Ovary (tissue), 9 donors: ENCODE data around the gene SLC7A11. TPM values are rescaled to one million over a fixed set of nuclear protein-coding genes. Genes with fewer than 3 reads are reported as not detected.

Experiments used
- DNase-seq, 5 donors: peaks; one replicate each; pipeline ENCODE4 v3.0.0-alpha.2; 2019 to 2020
- H3K27ac ChIP-seq, 2 donors: fragments of 200-600 bp; one replicate each; pipeline versions ENCODE4 v1.5.1 to v1.8.0; 2019 to 2022
- H3K27me3 ChIP-seq: fragments of 200-600 bp; one replicate; pipeline ENCODE4 v1.8.0; 2022
- H3K36me3 ChIP-seq: fragments of 200-600 bp; sonication (generic); one replicate; pipeline ENCODE4 v1.5.1; 2019
- H3K4me1 ChIP-seq: one replicate; pipeline ENCODE4 v1.8.1; 2013; ENCODE audit warnings: mild to moderate bottlenecking, moderate library complexity; ENCODE audit not compliant: insufficient read depth
- H3K4me3 ChIP-seq: fragments of 200-600 bp; sonication (generic); one replicate; pipeline ENCODE4 v1.5.1; 2017
- H3K9me3 ChIP-seq, 2 donors: fragments of 200-600 bp in 1 of 2; sonication (generic) in 1 of 2; one replicate each; pipeline versions ENCODE4 v1.5.1 to v1.8.1; 2013 to 2019; ENCODE audit warnings: mild to moderate bottlenecking in 1 of 2, moderate library complexity in 1 of 2
- EP300 ChIP-seq: sonication (generic); formaldehyde crosslinking; IDR thresholded peaks from one replicate; pipeline ENCODE4 v1.6.1; 2017; ENCODE audit warnings: antibody characterized with exemption
- POLR2A ChIP-seq: fragments of 450-650 bp; IDR thresholded peaks from one replicate; pipeline ENCODE4 v1.6.1; 2017; ENCODE audit warnings: antibody characterized with exemption, mild to moderate bottlenecking, moderate library complexity
- WGBS, 3 donors: extraction: QIAGEN DNeasy Blood & Tissue Kit in 1 of 3; methylation state at CpG; one replicate each; pipeline versions ENCODE4 v1.1.5 to v1.1.7; 2013 to 2017; 5-methylcytosine and 5-hydroxymethylcytosine counted together
- intact Hi-C, 4 donors: fragments of 100-400 bp; cut with DNase I; formaldehyde crosslinking; loops; one replicate each; pipeline versions ENCODE4 v1.11.0 to v1.15.1; 2022 to 2023
- polyA plus RNA-seq, 2 donors: library from polyadenylated mRNA; stranded (reverse); fragments of 200-250 nt in 1 of 2; fragments of 350-450 nt in 1 of 2; fragmentation: Illumina TruSeq in 1 of 2; extraction: RNeasy Lipid Tissue Mini Kit (QIAGEN cat#74804) in 1 of 2; gene quantifications; one replicate each; pipeline ENCODE4 v1.2.3, GENCODE V29; 2013 to 2014
- total RNA-seq, 7 donors: library from RNA; depleted of rRNA in 2 of 7; stranded (reverse); fragments of >200 nt in 2 of 7; fragmentation: NEBNext Ultra II Directional in 3 of 7; extraction: Animal tissue kit (Norgen Biotek cat#: 25700) in 3 of 7; gene quantifications; one replicate each; pipeline versions ENCODE4 v1.1.0 to v1.2.4, GENCODE V29; 2016 to 2023
- TF ChIP-seq, protein P1 (sequence below), 3 donors: fragments of 450-650 bp in 2 of 3; fragments of 200-600 bp in 1 of 3; IDR thresholded peaks; one replicate each; pipeline versions ENCODE4 v1.5.1 to v1.8.0; 2016 to 2022; ENCODE audit warnings: antibody characterized with exemption in 3 of 3, mild to moderate bottlenecking in 1 of 3
- donor health status: DM: no; HTN: no; CAD: no; lungs with moderate emphysema.
- donor health status: DM: no; HTN: no; CAD: no.
- donor health status: Bipolar disorder and iron deficiency.
- donor health status: DM: yes; HTN: yes; CAD: no.
- donor health status: DM: no; HTN: no; CAD: no.
- donor health status: DM: yes; HTN: yes; CAD: no.

Gene SLC7A11
- total and polyA plus RNA-seq, 9 donors: 0.05 to 18.1 (median 0.95) TPM

DNA sequence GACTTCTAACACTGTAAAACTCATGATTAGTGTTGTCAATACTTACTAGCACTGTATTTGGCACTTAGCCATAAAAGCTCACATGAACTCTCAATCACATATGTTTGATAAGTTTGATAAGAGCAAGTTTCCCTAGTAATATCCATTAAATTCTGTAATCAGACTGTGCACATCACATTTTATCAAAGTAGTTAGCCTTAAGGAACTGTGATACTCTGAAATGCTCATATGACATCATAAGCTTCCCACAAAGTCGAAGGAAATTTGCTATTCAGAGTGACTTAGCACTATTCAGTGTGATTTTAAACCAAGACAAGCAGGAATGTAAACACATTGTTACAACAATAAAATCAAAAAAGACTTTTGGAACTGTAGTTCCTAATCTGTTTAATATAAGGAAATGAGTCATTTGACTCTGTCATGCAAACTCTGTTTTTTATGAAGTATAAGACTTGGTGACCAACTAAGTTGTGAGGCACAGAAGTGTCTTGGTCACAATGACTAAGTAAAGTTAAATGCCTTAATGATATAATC lies 6.7 kb downstream of the SLC7A11 start:
- TF ChIP-seq, protein P1, sequence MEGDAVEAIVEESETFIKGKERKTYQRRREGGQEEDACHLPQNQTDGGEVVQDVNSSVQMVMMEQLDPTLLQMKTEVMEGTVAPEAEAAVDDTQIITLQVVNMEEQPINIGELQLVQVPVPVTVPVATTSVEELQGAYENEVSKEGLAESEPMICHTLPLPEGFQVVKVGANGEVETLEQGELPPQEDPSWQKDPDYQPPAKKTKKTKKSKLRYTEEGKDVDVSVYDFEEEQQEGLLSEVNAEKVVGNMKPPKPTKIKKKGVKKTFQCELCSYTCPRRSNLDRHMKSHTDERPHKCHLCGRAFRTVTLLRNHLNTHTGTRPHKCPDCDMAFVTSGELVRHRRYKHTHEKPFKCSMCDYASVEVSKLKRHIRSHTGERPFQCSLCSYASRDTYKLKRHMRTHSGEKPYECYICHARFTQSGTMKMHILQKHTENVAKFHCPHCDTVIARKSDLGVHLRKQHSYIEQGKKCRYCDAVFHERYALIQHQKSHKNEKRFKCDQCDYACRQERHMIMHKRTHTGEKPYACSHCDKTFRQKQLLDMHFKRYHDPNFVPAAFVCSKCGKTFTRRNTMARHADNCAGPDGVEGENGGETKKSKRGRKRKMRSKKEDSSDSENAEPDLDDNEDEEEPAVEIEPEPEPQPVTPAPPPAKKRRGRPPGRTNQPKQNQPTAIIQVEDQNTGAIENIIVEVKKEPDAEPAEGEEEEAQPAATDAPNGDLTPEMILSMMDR (IDR thresholded peaks at IDR 0.05): no peak
- TF ChIP-seq POLR2A: no peak
- TF ChIP-seq EP300: no peak
- Histone ChIP-seq H3K4me1 (no peaks in the 10 kb centered on the region), H3K9me3 (no peaks in the 10 kb centered on the region), H3K27me3 (no peaks in the 10 kb centered on the region), H3K4me3 (no peak overlapping the region), H3K27ac (no peak overlapping the region), H3K36me3 (no peaks in the 10 kb centered on the region)
- 58 to 80% (median 61%) methylated on average over 1 of the region's 1 CpG for WGBS, 3 donors
- no peak for DNase-seq
- intact Hi-C loops: no loop called here

DNA sequence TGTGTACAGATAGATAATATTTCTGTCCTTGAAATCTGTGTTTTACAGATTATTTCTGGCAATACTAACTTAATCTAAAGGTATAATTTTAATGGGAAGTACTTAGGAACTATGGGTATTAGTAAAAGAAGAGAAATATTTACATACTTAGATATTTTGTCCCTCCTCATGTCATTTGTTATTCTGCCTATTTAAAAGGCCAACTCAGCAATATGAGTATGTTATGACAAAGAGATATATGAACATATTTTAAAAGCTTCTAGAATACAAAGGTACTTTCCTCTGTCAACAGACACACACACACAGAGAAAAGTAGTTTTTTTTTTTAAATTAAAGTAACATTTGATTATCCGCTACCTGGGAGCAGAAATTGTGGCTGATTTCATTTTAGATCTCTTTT lies 7.9 kb downstream of the SLC7A11 start:
- intact Hi-C loops: no loop called here
- no peak overlapping the region for H3K4me3 ChIP-seq
- no peak for DNase-seq
- H3K9me3 ChIP-seq: no peaks in the 10 kb centered on the region
- H3K36me3 ChIP-seq: no peaks in the 10 kb centered on the region
- H3K27ac ChIP-seq: no peak overlapping the region
- H3K4me1 ChIP-seq: no peaks in the 10 kb centered on the region
- TF ChIP-seq POLR2A: no peak
- no peak for TF ChIP-seq EP300
- TF ChIP-seq, protein P1 (IDR thresholded peaks at IDR 0.05): no peak
- no peaks in the 10 kb centered on the region for H3K27me3 ChIP-seq
- 97 to 99% (median 98%) methylated on average over 1 of the region's 1 CpG for WGBS, 3 donors

DNA sequence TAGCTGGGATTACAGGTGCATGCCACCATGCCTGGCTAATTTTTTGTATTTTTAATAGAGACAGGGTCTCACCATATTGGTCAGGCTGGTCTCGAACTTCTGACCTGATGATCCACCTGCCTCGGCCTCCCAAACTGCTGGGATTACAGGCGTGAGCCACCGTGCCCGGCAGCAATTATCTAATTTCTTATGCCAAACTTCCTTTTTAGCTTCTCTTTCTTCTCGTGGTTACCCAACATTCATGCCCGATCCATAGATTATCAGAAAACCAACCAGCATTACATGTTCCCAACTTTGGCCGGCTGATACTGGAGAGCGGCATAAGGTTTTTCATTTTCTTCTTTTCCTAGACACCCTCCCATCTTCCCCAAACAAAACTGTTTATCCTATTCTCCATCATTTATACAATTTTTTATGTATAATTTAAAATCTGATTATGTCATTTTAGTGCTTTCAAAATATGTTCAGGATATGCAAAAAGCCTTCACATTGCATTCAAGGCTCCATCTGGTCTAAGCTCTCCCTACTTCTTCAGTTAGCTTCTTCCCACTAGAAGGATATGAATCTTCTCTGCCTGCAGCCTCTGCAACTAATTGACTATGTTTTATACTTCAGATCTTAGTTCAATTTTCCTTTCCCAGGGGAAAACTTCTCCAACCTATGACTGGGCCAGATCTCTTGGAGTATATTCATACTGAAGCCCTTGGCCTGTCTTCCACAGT lies 8.7 kb downstream of the SLC7A11 start:
- Histone ChIP-seq H3K36me3 (no peaks in the 10 kb centered on the region), H3K27ac (no peak overlapping the region), H3K27me3 (no peaks in the 10 kb centered on the region), H3K4me1 (no peaks in the 10 kb centered on the region), H3K4me3 (no peak overlapping the region), H3K9me3 (no peaks in the 10 kb centered on the region)
- TF ChIP-seq EP300 (no peak), POLR2A (no peak)
- TF ChIP-seq, protein P1 (IDR thresholded peaks at IDR 0.05): no peak
- intact Hi-C loops: no loop called here
- DNase-seq: no peak
- WGBS, 3 donors: 97 to 98% (median 98%) methylated on average over 9 of the region's 9 CpGs

DNA sequence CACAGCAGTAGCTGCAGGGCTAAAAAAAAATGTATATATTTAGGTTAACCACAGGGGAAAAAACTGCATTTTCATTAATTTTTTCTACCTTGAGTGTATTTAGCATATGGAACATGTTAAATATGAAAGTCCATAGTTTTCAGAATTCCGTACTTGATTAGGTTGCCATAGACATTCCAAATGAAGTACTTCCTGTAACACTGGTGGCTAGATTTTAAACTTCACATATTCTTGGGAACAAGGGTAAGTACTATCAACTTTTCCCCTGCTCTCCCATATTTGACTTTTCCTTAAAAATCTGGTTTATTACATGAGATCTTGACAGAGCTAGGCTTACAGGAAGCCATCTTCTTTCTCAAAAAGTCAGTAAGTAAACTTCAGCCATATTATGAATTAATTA lies 9.8 kb downstream of the SLC7A11 start:
- intact Hi-C loops: no loop called here
- 91 to 100% (median 93%) methylated on average over 1 of the region's 1 CpG for WGBS, 3 donors
- TF ChIP-seq EP300: no peak
- TF ChIP-seq, protein P1 (IDR thresholded peaks at IDR 0.05): no peak
- TF ChIP-seq POLR2A: no peak
- Histone ChIP-seq H3K4me1 (no peaks in the 10 kb centered on the region), H3K36me3 (no peaks in the 10 kb centered on the region), H3K4me3 (no peak overlapping the region), H3K9me3 (no peaks in the 10 kb centered on the region), H3K27me3 (no peaks in the 10 kb centered on the region), H3K27ac (no peak overlapping the region)
- DNase-seq: no peak
